Measurements from ENCODE around the gene NUDT15. TPM values are rescaled to one million over a fixed set of nuclear protein-coding genes. Genes with fewer than 3 reads are reported as not detected.

Gene NUDT15
- total RNA-seq, 2 experiments from 2014 or later, result 10.1 to 12.0 TPM

GRCh38 chr13:48081739-48082138 lies 44.2 kb downstream of the NUDT15 start:
- CTCF ChIA-PET, result no interaction called here
- Mint-ChIP-seq H3K27ac (no peak overlapping the region), H3K9me3 (no peaks in the 10 kb centered on the region), H3K27me3 (no peaks in the 10 kb centered on the region), H3K4me3 (no peak overlapping the region), H3K4me1 (peaks cover 12% of the 10 kb centered on the region), H3K36me3 (ENCODE audit: low read depth) (peaks cover 57% of the 10 kb centered on the region)
- POLR2A ChIA-PET, result no interaction called here
- DNase-seq, result no peak

- POLR2A ChIA-PET, result no interaction called here
- H3K4me3 Mint-ChIP-seq, result no peak overlapping the region
These were observed 48.7 kb downstream of the NUDT15 start for GRCh38 chr13:48086272-48086671.

DNA sequence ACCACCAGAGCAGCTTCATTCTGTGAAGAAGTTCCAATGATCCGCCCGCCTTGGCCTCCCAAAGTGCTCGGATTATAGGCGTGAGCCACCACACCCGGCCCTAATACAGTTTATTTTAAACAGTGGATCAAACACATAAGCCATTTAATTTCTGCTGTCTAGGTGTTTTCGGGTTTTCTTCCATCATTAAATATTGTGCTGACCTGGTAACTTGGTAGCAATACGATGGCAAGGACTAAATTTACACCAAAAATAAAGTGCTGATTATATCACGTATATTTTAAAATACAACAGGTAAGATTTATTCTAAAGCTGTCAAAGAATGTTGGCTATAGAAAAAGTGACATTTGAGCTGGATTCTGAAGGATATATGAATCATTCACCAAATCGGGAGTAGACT lies 56.1 kb downstream of the NUDT15 start:
- no peak for DNase-seq
- ChIA-PET CTCF (interaction anchor here (1.8 to 2.6 kb wide), 5 partner anchors 15 to 80 kb away, joined by 5 to 34 read pairs (median 11); partner anchors contain the start of gene NUDT15), POLR2A (no interaction called here)
- peak overlapping the region; percentile 96 for H3K4me3 Mint-ChIP-seq
- H3K9me3 Mint-ChIP-seq, result peaks cover 2% of the 10 kb centered on the region
- peaks cover 1% of the 10 kb centered on the region for H3K27me3 Mint-ChIP-seq
- H3K4me1 Mint-ChIP-seq, result peaks cover 47% of the 10 kb centered on the region
- peak overlapping the region; percentile 64 for H3K27ac Mint-ChIP-seq
- peaks cover 12% of the 10 kb centered on the region for H3K36me3 Mint-ChIP-seq (ENCODE audit: low read depth)

More at GRCh38 chr13:48086272-48086671, 48.7 kb downstream of the NUDT15 start:
- H3K27me3 Mint-ChIP-seq, result no peaks in the 10 kb centered on the region
- H3K9me3 Mint-ChIP-seq, result no peaks in the 10 kb centered on the region
- H3K27ac Mint-ChIP-seq, result no peak overlapping the region
- CTCF ChIA-PET, result no interaction called here
- H3K4me1 Mint-ChIP-seq, result peaks cover 16% of the 10 kb centered on the region
- DNase-seq, result no peak
- peaks cover 28% of the 10 kb centered on the region for H3K36me3 Mint-ChIP-seq (ENCODE audit: low read depth)

GRCh38 chr13:48094404-48094780 lies 56.9 kb downstream of the NUDT15 start:
- peaks cover 41% of the 10 kb centered on the region for H3K4me1 Mint-ChIP-seq
- H3K4me3 Mint-ChIP-seq, result peak overlapping the region; percentile 96
- H3K36me3 Mint-ChIP-seq (ENCODE audit: low read depth), result peaks cover 12% of the 10 kb centered on the region
- peaks cover 2% of the 10 kb centered on the region for H3K9me3 Mint-ChIP-seq
- peaks cover 3% of the 10 kb centered on the region for H3K27me3 Mint-ChIP-seq
- H3K27ac Mint-ChIP-seq, result peak overlapping the region; percentile 93
- ChIA-PET POLR2A (no interaction called here), CTCF (interaction anchor here (0.6 to 2.6 kb wide), 30 partner anchors 9 to 559 kb away, joined by 3 to 34 read pairs (median 4); partner anchors contain the start of genes CYSLTR2, ITM2B and NUDT15)
- DNase-seq, result peak; percentile 10

- Mint-ChIP-seq H3K4me1 (peaks cover 37% of the 10 kb centered on the region), H3K4me3 (peak within 1 kb of the TSS; percentile 96), H3K36me3 (ENCODE audit: low read depth) (peaks cover 12% of the 10 kb centered on the region), H3K27me3 (peaks cover 3% of the 10 kb centered on the region), H3K9me3 (peaks cover 2% of the 10 kb centered on the region), H3K27ac (peak within 1 kb of the TSS; percentile 93)
- ChIA-PET CTCF (interaction anchor here (0.6 to 2.6 kb wide), 35 partner anchors 9 to 559 kb away, joined by 3 to 34 read pairs (median 4); partner anchors contain the start of genes CYSLTR2, ITM2B and NUDT15), POLR2A (interaction anchor here (0.6 kb wide), 1 partner anchor 485 kb away, joined by 3 read pairs; no protein-coding TSS in a partner anchor)
- peak; percentile 97 for DNase-seq
These were observed 57.4 kb downstream of the NUDT15 start, which contains the start of gene MED4 for GRCh38 chr13:48094781-48095502. Gene MED4, minus strand, starts transcription at chr13:48095104. Its CDS starts 26 bp downstream, at chr13:48095078.

GRCh38 chr13:48096670-48097069 lies 59.1 kb downstream of the NUDT15 start:
- peaks cover 10% of the 10 kb centered on the region for H3K27me3 Mint-ChIP-seq
- H3K9me3 Mint-ChIP-seq, result peaks cover 2% of the 10 kb centered on the region
- peaks cover 27% of the 10 kb centered on the region for H3K4me1 Mint-ChIP-seq
- CTCF ChIA-PET, result no interaction called here
- no peak for DNase-seq
- POLR2A ChIA-PET, result no interaction called here
- H3K4me3 Mint-ChIP-seq, result no peak overlapping the region
- no peak overlapping the region for H3K27ac Mint-ChIP-seq
- peaks cover 12% of the 10 kb centered on the region for H3K36me3 Mint-ChIP-seq (ENCODE audit: low read depth)

Other genes with a start within 250 kb of the NUDT15 start
- 10 to 100 TPM; 34.1 to 34.7 TPM for gene SUCLA2, start 36.5 kb upstream of the NUDT15 start, total RNA-seq
- 10 to 100 TPM; 63.1 to 72.2 TPM for gene MED4, start 57.4 kb downstream of the NUDT15 start, total RNA-seq
- gene ITM2B, start 195.5 kb downstream of the NUDT15 start, total RNA-seq, result 100 to 1,000 TPM; 259 to 317 TPM

All from activated CD4-positive, alpha-beta T cell treated with anti-CD3 and anti-CD28 coated beads, Interleukin-2, amount 10 ng/mL, durations not matched to agents 7 days and 5 days (primary cell).